Peyer's patch (tissue), 4 donors: ENCODE data around the gene CTNS. TPM values are rescaled to one million over a fixed set of nuclear protein-coding genes. Genes with fewer than 3 reads are reported as not detected.

ENCODE experiments used
- DNase-seq, 3 donors: peaks; one replicate each; pipeline ENCODE4 v3.0.0-alpha.2; 2017 to 2019
- H3K27ac ChIP-seq, 4 donors: fragments of 200-600 bp; sonication (generic); one replicate each; pipeline ENCODE4 v1.5.1; 2016 to 2019
- H3K27me3 ChIP-seq, 2 donors: fragments of 200-600 bp; sonication (generic); one replicate each; pipeline ENCODE4 v1.5.1; 2019
- H3K36me3 ChIP-seq, 3 donors: fragments of 200-600 bp; sonication (generic); one replicate each; pipeline ENCODE4 v1.5.1; 2016 to 2019
- H3K4me1 ChIP-seq, 4 donors: fragments of 200-600 bp; sonication (generic); one replicate each; pipeline ENCODE4 v1.5.1; 2016 to 2019
- H3K4me3 ChIP-seq, 4 donors: fragments of 200-600 bp; sonication (generic); 1 replicate in 3 of 4; 2 replicates in 1 of 4; pipeline ENCODE4 v1.5.1; 2016 to 2019; ENCODE audit warnings: mild to moderate bottlenecking in 1 of 4
- H3K9me3 ChIP-seq, 4 donors: fragments of 200-600 bp; sonication (generic); one replicate each; pipeline ENCODE4 v1.5.1; 2016 to 2019; ENCODE audit warnings: mild to moderate bottlenecking in 1 of 4
- POLR2A ChIP-seq, 2 donors: fragments of 450-650 bp; IDR thresholded peaks; one replicate each; pipeline ENCODE4 v1.5.1; 2017; ENCODE audit warnings: antibody characterized with exemption in 2 of 2, mild to moderate bottlenecking in 2 of 2, moderate library complexity in 2 of 2
- total RNA-seq, 4 donors: library from RNA; depleted of rRNA; stranded (reverse); fragments of >200 nt; gene quantifications; one replicate each; pipeline ENCODE4 v1.1.0, GENCODE V29; 2016
- TF ChIP-seq, protein P1 (sequence below), 6 experiments: fragments of 450-650 bp in 4 of 6; fragments of 200-600 bp in 2 of 6; sonication (generic) in 1 of 6; IDR thresholded peaks; one replicate each; pipeline ENCODE4 v1.5.1; 2017 to 2019; ENCODE audit warnings: antibody characterized with exemption in 6 of 6, mild to moderate bottlenecking in 3 of 6, moderate library complexity in 1 of 6

CTNS gene
- total RNA-seq, 4 donors from 2014 or later: 21.5 to 30.1 (median 27.7) TPM

DNA sequence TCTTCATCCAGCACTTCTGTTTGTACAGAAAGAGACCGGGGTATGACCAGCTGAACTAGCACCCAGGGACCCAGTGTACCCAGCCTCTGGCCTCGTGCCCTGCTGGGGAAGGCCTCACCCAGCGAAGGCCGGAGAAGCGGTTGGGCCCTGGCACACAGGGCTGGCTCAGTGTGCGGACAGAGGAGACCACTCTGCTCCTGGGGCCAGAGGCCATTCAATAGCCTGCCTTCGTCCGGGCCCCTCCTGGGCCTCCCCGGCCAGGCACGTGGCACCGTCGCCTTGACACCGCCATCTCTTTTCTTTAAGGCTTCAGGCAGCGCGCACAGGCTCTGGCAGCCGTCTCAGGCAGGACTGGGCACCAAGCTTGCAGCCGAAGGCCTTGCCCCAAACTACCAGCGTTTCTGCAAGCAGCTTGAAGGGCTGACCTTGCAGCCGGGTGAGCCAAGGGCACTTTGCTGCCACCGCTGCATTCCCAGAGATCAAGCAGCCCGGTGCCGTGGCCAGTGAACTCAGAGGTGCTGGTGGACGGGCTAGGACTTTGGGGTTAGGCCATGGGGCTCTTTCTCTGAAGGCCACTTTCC lies 23.8 kb downstream of the CTNS start:
- Histone ChIP-seq H3K27ac (peak overlapping the region in 3 of 4 donors; percentile 29 to 62 (median 44)), H3K36me3 (peaks cover 0 to 49% (median 0%) of the 10 kb centered on the region in 3 donors), H3K27me3 (no peaks in the 10 kb centered on the region), H3K4me1 (peaks cover 0 to 16% (median 0%) of the 10 kb centered on the region in 4 donors), H3K9me3 (no peaks in the 10 kb centered on the region), H3K4me3 (no peak overlapping the region)
- no peak for DNase-seq
- TF ChIP-seq POLR2A (IDR thresholded peaks at IDR 0.05): no peak
- TF ChIP-seq, protein P1, sequence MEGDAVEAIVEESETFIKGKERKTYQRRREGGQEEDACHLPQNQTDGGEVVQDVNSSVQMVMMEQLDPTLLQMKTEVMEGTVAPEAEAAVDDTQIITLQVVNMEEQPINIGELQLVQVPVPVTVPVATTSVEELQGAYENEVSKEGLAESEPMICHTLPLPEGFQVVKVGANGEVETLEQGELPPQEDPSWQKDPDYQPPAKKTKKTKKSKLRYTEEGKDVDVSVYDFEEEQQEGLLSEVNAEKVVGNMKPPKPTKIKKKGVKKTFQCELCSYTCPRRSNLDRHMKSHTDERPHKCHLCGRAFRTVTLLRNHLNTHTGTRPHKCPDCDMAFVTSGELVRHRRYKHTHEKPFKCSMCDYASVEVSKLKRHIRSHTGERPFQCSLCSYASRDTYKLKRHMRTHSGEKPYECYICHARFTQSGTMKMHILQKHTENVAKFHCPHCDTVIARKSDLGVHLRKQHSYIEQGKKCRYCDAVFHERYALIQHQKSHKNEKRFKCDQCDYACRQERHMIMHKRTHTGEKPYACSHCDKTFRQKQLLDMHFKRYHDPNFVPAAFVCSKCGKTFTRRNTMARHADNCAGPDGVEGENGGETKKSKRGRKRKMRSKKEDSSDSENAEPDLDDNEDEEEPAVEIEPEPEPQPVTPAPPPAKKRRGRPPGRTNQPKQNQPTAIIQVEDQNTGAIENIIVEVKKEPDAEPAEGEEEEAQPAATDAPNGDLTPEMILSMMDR (IDR thresholded peaks at IDR 0.05): no peak

DNA sequence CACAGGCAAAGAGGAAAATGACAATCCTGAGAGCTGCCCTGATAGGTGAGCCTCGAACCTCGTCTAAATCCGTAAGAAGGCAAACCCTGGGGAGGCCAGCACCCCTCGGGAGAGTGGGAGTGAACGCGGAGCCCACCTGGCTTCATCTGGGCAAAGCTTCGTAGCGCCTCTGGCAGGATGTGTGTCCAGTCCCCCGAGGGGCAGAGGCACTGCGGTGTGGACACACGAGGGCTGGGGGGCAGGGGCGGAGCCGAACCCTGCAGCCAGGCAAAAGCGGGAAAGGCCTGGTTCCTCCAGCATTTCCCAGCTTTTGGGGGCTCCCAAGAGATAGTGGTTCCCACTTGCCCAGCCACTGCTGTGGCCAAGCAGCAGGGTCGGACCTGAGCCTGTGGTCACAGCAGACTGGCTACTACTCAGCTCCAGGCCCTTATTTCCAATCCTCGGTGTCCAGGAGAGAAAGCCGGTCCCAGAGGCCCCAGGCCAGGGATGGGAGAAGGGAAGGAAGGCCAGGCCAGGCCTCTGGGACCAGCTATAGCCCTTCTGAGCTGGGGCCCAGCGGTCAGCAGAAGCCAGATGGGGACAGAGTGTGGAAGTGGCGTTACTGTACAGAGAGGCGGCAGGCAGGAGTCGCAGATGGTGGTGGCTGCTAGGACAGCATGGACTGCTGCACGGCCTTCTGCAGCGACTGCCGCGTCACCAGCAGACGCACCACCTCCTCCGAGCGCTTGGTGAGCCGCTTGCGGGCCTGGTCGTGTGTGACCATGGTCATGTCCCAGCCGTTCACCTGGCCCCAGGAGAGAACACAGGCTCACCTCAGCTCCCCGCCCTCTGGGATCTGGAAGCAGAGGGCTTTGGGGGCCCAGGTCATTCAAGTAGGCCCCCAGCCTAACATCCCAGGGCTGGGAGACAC lies 26.8 kb downstream of the CTNS start:
- no peak for DNase-seq
- H3K4me3 ChIP-seq: no peak overlapping the region
- no peaks in the 10 kb centered on the region for H3K27me3 ChIP-seq
- no peak for TF ChIP-seq POLR2A (IDR thresholded peaks at IDR 0.05)
- TF ChIP-seq, protein P1 (IDR thresholded peaks at IDR 0.05): no peak
- H3K9me3 ChIP-seq: no peaks in the 10 kb centered on the region
- H3K36me3 ChIP-seq: peaks cover 0 to 43% (median 0%) of the 10 kb centered on the region in 3 donors
- H3K4me1 ChIP-seq: peaks cover 0 to 29% (median 2%) of the 10 kb centered on the region in 4 donors
- no peak overlapping the region for H3K27ac ChIP-seq

DNA sequence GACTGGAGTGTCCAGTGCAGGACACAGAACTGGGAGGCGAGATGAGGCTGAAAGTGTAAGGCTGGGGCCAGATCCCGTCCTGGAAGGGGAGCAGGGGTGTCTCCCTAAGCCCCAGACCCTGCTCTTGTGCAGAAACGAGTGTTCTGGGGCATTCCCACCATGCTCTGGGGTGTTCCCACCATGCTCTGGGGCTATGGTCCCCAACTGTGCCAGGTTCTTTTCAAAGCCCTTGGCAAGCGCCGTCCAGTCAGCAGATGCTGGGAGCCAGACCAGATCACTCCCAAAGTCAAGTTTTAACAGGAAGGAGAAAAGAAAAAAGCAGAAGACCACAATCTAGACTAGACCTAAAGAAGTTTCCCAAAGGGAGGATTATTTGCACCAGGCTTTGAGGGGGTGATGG lies 29.3 kb downstream of the CTNS start:
- TF ChIP-seq, protein P1 (IDR thresholded peaks at IDR 0.05): no peak
- TF ChIP-seq POLR2A (IDR thresholded peaks at IDR 0.05): no peak
- Histone ChIP-seq H3K4me1 (peaks cover 0 to 30% (median 8%) of the 10 kb centered on the region in 4 donors), H3K9me3 (no peaks in the 10 kb centered on the region), H3K36me3 (peaks cover 0 to 39% (median 0%) of the 10 kb centered on the region in 3 donors), H3K27me3 (no peaks in the 10 kb centered on the region), H3K27ac (no peak overlapping the region), H3K4me3 (no peak overlapping the region)
- DNase-seq: no peak

- Histone ChIP-seq H3K4me3 (peak overlapping the region in 2 of 4 donors; percentile 91 to 97), H3K4me1 (peaks cover 0 to 30% (median 8%) of the 10 kb centered on the region in 4 donors), H3K27ac (peak overlapping the region in 1 of 4 donors; percentile 48), H3K36me3 (peaks cover 0 to 32% (median 0%) of the 10 kb centered on the region in 3 donors), H3K27me3 (no peaks in the 10 kb centered on the region), H3K9me3 (no peaks in the 10 kb centered on the region)
- no peak for DNase-seq
- TF ChIP-seq, protein P1 (IDR thresholded peaks at IDR 0.05): no peak
- no peak for TF ChIP-seq POLR2A (IDR thresholded peaks at IDR 0.05)
These were observed 30.0 kb downstream of the CTNS start for GRCh38 chr17:3666516-3666915.

DNA sequence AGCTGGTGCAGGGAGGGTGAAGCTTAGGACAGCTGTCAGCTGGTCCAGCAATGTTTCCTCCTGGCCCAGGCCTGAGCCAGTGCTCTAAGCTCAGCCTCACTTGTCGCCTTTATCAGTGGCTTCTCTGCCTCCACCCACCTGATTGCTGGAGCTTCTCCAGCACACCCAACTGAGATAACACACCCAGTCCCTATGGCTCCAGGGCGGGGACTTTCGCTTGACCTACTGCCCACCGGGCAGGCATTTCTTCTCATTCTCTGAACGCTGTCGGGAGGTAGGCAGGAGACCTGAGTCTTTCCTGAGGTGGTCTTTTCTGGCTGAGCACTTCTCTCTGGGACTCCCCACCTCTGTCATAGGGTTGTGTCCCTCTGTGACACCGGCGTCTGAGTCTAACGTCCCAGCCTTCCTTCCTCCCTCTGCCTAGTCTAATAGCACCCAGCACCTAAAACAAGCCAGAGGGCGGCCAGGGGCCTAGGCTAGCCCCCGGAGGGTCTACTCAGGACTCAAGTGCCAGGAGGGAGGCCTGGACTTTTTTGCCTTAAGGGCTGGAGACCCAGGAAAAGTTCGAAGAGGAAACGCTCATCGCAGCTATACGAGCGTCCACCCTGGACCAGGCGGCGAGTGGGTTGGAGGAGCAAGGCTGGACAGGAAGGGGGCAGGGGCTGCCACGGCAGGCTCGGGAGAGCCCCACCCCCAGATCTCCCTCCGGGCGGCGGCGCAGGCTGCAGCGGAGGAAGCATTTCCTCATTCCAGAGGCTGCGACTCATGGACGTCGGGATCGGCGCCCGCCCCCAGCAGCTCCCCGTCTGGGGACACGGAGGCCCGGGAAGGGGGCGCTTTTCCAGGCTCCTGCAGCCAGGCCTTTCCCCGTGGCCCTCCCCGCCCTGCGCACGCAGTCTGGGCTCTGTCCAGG lies 31.1 kb downstream of the CTNS start:
- H3K4me1 ChIP-seq: peaks cover 0 to 30% (median 8%) of the 10 kb centered on the region in 4 donors
- peak; percentile 73 to 80 for TF ChIP-seq POLR2A (IDR thresholded peaks at IDR 0.05)
- TF ChIP-seq, protein P1 (IDR thresholded peaks at IDR 0.05): no peak
- H3K27ac ChIP-seq: peak overlapping the region; percentile 86 to 98 (median 94)
- H3K4me3 ChIP-seq: peak overlapping the region; percentile 70 to 97 (median 92)
- H3K36me3 ChIP-seq: peaks cover 0 to 23% (median 0%) of the 10 kb centered on the region in 3 donors
- peak; percentile 39 to 93 (median 89) for DNase-seq
- H3K27me3 ChIP-seq: no peaks in the 10 kb centered on the region
- no peaks in the 10 kb centered on the region for H3K9me3 ChIP-seq
